HG03565 (cell line): Measurements from ENCODE around the gene OR2T35.
"Not testable (repeated sequence)": the region's sequence is repeated elsewhere in the genome, so short reads cannot be mapped to it uniquely, and the experiment has no call there.

ENCODE experiments used
- ATAC-seq: cut with Tn5 transposase; IDR thresholded peaks from one replicate; pipeline ENCODE4 v1.9.1; 2021; ENCODE audit warnings: mild to moderate bottlenecking, moderate library complexity; ENCODE audit not compliant: unreplicated experiment

OR2T35 gene

DNA sequence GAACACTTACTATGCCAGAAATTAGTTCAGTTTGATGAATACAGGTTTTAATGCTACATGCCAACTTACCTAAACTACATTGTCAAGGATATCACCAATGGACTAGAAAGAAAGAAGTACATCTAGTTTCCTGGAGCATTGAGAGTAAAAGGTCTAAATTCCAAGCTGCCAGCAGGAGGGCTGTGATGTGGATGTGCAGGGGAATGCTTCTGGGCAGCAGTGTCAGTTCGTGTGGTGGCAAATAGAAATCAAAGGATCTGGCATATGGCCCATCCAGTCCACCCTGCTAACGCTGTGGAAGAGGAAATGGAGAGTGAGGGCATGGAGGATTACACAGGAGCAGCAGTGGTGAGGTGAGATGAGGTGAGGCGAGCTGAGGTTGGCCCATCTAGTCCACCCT lies at the start of gene OR2T35:
TSS of gene OR2T35 (minus strand) at position 101 of the 400 bp plus-strand sequence. CDS start 6,020 bp downstream, outside the sequence.
- ATAC-seq, result not testable (repeated sequence)

GRCh38 chr1:248691567-248692155 lies 46.6 kb upstream of the OR2T35 start:
- no peak for ATAC-seq

GRCh38 chr1:248688527-248689298 lies 43.6 kb upstream of the OR2T35 start:
- ATAC-seq, result peak; percentile 62

- peak; percentile 62 for ATAC-seq
Measured at GRCh38 chr1:248686815-248687214, 41.7 kb upstream of the OR2T35 start.

- no peak for ATAC-seq
Measured at GRCh38 chr1:248681651-248682050, 36.6 kb upstream of the OR2T35 start.

- no peak for ATAC-seq
Measured at GRCh38 chr1:248670003-248670402, 24.9 kb upstream of the OR2T35 start.

DNA sequence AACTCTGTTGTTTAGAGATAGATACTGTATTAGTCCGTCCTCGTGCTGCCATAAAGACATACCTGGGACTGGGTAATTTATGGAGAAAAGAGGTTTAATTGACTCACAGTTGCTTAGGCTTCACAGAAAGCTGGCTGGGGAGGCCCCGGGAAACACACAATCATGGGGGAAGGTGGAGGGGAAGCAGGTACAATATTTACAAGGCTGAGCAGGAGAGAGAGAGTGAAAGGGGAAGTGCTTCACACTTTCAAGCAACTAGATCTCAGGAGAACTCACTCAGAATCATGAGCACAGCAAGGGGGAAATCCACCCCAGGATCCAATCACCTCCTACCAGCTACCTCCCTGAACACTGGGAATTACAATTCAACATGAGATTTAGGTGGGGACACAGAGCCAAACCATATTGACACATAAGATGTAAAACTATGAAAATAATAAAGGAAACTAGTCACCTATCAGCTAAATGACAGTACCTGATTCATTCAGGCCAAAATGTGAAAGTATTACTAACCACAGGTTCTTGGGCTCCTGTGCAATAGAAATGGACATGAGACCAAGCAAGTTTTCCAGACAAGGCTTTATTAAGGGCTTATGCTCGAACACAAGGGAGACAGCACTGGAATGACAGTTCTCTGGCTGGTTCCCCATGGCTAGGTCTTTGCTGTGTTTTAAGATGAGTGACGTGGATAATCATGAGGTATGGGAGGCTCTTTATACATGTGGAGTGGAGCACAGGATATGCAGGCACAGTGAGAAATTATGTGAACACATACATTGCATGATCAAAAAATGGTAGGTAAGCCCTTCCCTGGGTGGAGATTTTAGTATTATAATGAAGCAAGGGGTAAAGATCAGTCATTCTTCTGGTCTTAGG lies 18.6 kb upstream of the OR2T35 start:
- peak; percentile 97 for ATAC-seq

- peak; percentile 41 for ATAC-seq
Measured at GRCh38 chr1:248656797-248657196, 11.7 kb upstream of the OR2T35 start.

DNA sequence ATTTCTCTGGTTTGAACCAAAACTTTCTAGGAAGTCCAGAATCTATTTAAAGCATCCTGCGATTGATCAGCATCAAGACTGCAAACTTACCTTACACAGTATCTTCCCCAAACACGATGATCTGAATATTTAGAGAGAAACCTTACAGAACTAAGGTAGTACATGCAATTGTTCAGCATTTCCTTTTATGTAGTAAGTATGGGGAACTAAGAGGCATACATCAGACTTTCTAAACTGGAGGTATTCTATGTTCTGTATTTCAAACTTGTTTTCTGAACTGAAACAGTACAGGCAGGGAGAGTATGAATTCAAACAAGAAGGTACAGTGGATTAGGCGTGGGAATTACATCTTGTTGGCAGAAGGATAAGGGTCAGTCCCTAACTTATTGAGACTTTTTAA lies 10.3 kb upstream of the OR2T35 start, which contains the start of gene OR2T27:
TSS of gene OR2T27 (minus strand) at position 175 of the 400 bp plus-strand sequence. CDS start 4,644 bp downstream, outside the sequence.
- peak; percentile 58 for ATAC-seq

- not testable (repeated sequence) for ATAC-seq
Measured at GRCh38 chr1:248648770-248649536, 3.9 kb upstream of the OR2T35 start.

DNA sequence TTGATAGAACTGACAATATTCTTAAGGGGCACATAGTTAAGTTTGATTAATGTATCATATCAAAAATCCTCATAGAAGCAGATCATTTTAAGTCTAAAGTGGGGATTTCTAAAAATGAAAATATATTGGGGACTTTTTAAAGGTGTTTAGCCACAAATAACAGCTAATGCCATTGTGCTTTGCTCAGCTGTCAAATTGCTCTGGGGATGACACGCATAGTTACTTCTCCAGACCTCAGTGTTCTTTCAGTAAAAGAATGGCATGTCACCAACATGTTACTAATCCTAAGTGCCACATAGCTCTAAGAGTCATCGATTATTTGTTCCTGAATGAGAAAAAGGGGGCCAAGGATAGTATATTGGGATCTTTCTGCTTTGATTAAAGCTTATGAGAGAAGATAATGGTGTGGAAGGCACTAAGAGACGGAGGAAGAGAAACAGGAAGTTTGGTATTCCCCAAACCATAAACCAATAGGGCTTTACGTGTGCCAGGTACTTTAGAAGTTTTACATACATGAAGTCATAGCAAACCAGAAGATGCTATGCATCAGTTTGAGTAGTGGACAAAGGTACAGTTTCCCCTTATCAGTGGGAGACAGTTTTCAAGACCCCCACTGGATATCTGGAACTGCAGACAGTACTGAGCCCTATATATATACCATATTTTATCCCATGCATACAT lies 2.0 kb downstream of the OR2T35 start:
- peak; percentile 52 for ATAC-seq

DNA sequence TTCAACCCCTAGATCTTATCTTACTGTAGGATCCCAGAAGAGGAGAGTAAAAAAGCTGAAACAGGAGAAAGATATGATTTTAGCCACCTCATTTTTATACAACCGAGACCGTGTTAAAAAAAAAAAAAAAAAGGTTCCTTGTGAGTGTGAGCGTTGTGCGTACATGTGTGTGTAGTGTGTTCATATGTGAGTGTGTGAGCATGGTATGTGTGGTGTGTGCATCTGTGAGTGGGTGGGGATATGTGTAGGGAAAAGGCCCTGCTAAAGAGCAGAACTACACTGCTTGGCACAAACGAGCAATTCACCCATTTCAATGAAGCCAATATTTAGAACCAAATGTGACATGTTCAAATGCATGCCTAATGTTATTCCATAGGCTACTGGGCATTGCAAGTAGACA lies 3.5 kb downstream of the OR2T35 start:
- not testable (repeated sequence) for ATAC-seq

GRCh38 chr1:248640906-248641305 lies 4.2 kb downstream of the OR2T35 start:
- ATAC-seq, result peak; percentile 33

- peak; percentile 34 for ATAC-seq
Measured at GRCh38 chr1:248639652-248640051, 5.4 kb downstream of the OR2T35 start.

DNA sequence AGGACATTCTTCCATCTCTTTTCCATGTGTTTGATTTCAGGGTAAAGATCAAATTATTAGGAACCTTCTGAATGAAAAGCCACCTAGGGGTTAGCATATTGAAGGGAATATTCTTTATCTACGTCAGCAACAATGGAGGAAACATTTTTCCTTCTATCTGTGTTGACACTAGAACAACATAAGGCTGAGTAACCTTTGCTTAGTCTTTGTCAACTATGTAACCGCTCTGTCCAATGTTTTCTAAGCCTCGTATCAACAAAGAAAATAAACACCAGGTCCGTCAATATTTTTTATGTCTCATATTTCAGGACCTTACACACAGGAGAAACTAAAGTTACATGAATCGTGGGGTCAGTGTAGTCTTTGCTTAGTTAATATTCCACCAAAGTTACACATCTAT lies 8.5 kb downstream of the OR2T35 start:
- not testable (repeated sequence) for ATAC-seq

DNA sequence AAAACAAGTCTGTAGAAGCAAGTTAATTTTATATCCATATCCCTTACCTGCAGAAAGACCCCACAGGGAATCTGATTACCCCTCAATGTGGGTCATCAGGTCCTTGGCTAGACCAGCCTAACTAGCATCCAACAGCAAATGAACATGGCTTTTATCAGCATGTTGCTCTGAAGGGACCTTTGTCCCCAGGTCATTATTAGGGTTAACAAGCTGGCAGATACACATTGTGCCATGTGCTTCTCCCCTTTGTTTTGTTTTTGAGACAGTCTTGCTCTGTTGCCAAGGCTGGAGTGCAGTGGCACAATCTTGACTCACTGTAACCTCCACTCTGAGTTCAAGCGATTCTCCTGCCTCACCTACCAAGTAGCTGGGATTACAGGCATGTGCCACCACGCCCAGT lies 10.1 kb downstream of the OR2T35 start, which contains the start of gene OR2T11:
TSS of gene OR2T11 (minus strand) at position 101 of the 400 bp plus-strand sequence. CDS start 7,963 bp downstream, outside the sequence.
- not testable (repeated sequence) for ATAC-seq

DNA sequence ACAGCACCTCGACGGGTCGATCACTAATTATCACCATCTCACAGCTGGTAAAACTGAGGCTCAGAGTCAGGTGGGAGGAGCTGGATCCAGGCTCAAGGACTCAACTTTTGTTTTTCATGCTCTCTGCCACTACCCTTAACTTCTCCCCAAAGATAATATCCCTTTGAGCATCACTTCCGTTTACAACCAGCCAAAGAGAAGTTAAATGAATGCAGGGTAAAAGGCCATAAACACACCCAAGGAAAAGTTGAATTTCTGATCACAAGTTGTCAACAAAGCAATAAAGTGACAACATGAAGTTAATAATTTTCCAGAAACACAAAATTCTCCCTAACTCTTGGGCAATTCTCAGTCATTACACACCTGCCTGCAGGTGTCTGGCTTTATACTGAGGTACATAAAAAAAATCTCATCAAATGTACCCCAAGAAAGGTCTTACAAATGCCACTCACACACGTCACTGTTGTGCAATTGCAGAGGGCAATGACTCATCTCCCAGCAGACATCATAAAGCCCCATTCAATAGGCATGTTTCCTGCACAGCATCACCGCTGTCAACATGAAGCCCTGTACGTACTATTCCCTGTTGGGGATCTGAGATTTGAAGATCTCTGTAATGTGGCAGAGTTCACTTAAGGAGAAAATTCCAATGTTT lies 13.6 kb downstream of the OR2T35 start:
- no peak for ATAC-seq

- ATAC-seq, result no peak
Measured at GRCh38 chr1:248630551-248630950, 14.5 kb downstream of the OR2T35 start.
